Endothelial cell (in vitro differentiated cells): ENCODE data around the gene CDYL2. TPM values are rescaled to one million over a fixed set of nuclear protein-coding genes. Genes with fewer than 3 reads are reported as not detected.
"Not testable (repeated sequence)": the region's sequence is repeated elsewhere in the genome, so short reads cannot be mapped to it uniquely, and the experiment has no call there.

Experiments
- DNase-seq: peaks from one replicate; pipeline ENCODE4 v3.0.0; 2021; ENCODE audit warnings: low spot score
- H3K27ac Mint-ChIP-seq: one replicate; pipeline ENCODE4 v1.8.0; 2021; ENCODE audit warnings: mixed read lengths, inconsistent platforms; ENCODE audit not compliant: unreplicated experiment
- H3K27me3 Mint-ChIP-seq: one replicate; pipeline ENCODE4 v1.8.0; 2021; ENCODE audit warnings: mild to moderate bottlenecking, moderate library complexity, mixed read lengths, inconsistent platforms; ENCODE audit not compliant: unreplicated experiment
- H3K36me3 Mint-ChIP-seq: one replicate; pipeline ENCODE4 v1.8.0; 2021; ENCODE audit warnings: mild to moderate bottlenecking, low read depth, mixed read lengths, inconsistent platforms; ENCODE audit not compliant: unreplicated experiment
- H3K4me1 Mint-ChIP-seq: one replicate; pipeline ENCODE4 v1.8.0; 2021; ENCODE audit warnings: mild to moderate bottlenecking, mixed read lengths, inconsistent platforms; ENCODE audit not compliant: unreplicated experiment
- H3K4me3 Mint-ChIP-seq: one replicate; pipeline ENCODE4 v1.8.0; 2021; ENCODE audit warnings: mild to moderate bottlenecking, mixed read lengths, inconsistent platforms; ENCODE audit not compliant: unreplicated experiment
- H3K9me3 Mint-ChIP-seq: one replicate; pipeline ENCODE4 v1.8.0; 2021; ENCODE audit warnings: mixed read lengths, inconsistent platforms; ENCODE audit not compliant: unreplicated experiment
- CTCF ChIP-seq: fragments of 200-600 bp; sonication (generic); IDR thresholded peaks from one replicate; pipeline ENCODE4 v1.5.0; 2021; ENCODE audit warnings: antibody characterized with exemption; ENCODE audit not compliant: unreplicated experiment
- total RNA-seq: library from RNA; stranded (reverse); fragmentation: NEBNext Ultra II Directional; extraction: Animal tissue kit (Norgen Biotek cat#: 25700); gene quantifications from one replicate; pipeline ENCODE4 v1.2.1, GENCODE V29; 2021; ENCODE audit not compliant: unreplicated experiment

Gene CDYL2
- total RNA-seq, 1 donor from 2014 or later, result 26.6 TPM

GRCh38 chr16:80792031-80792430 is 12.4 kb downstream of the CDYL2 start:
- TF ChIP-seq CTCF, result no peak
- Mint-ChIP-seq H3K27me3 (no peaks in the 10 kb centered on the region), H3K9me3 (no peaks in the 10 kb centered on the region), H3K4me3 (no peak overlapping the region), H3K4me1 (peaks cover 6% of the 10 kb centered on the region), H3K36me3 (no peaks in the 10 kb centered on the region), H3K27ac (no peak overlapping the region)
- DNase-seq, result no peak

- no peak overlapping the region for H3K4me3 Mint-ChIP-seq
- no peak for DNase-seq
- H3K36me3 Mint-ChIP-seq, result no peaks in the 10 kb centered on the region
- peaks cover 1% of the 10 kb centered on the region for H3K27me3 Mint-ChIP-seq
- no peak overlapping the region for H3K27ac Mint-ChIP-seq
- no peaks in the 10 kb centered on the region for H3K9me3 Mint-ChIP-seq
- H3K4me1 Mint-ChIP-seq, result peaks cover 11% of the 10 kb centered on the region
- no peak for TF ChIP-seq CTCF
Measured at GRCh38 chr16:80791411-80791810, 13.0 kb downstream of the CDYL2 start.

- Mint-ChIP-seq H3K9me3 (no peaks in the 10 kb centered on the region), H3K4me3 (no peak overlapping the region), H3K4me1 (peaks cover 11% of the 10 kb centered on the region), H3K27me3 (peaks cover 1% of the 10 kb centered on the region), H3K36me3 (peaks cover 1% of the 10 kb centered on the region), H3K27ac (no peak overlapping the region)
- DNase-seq, result no peak
- TF ChIP-seq CTCF, result no peak
Measured at GRCh38 chr16:80790751-80791150, 13.6 kb downstream of the CDYL2 start.

- Mint-ChIP-seq H3K4me1 (peaks cover 11% of the 10 kb centered on the region), H3K9me3 (peaks cover 6% of the 10 kb centered on the region), H3K4me3 (no peak overlapping the region), H3K27ac (no peak overlapping the region), H3K27me3 (peaks cover 1% of the 10 kb centered on the region), H3K36me3 (peaks cover 16% of the 10 kb centered on the region)
- no peak for DNase-seq
- no peak for TF ChIP-seq CTCF
Measured at GRCh38 chr16:80788027-80788426, 16.4 kb downstream of the CDYL2 start.

- Mint-ChIP-seq H3K36me3 (peaks cover 16% of the 10 kb centered on the region), H3K4me1 (peaks cover 11% of the 10 kb centered on the region)
- not testable (repeated sequence) for H3K27me3 Mint-ChIP-seq, H3K27ac Mint-ChIP-seq, DNase-seq, H3K9me3 Mint-ChIP-seq, H3K4me3 Mint-ChIP-seq
Measured at GRCh38 chr16:80786561-80786960, 17.8 kb downstream of the CDYL2 start.

- Mint-ChIP-seq H3K27ac (no peak overlapping the region), H3K4me3 (peak overlapping the region; percentile 35), H3K9me3 (peaks cover 6% of the 10 kb centered on the region), H3K4me1 (peaks cover 11% of the 10 kb centered on the region), H3K36me3 (peaks cover 16% of the 10 kb centered on the region), H3K27me3 (peaks cover 1% of the 10 kb centered on the region)
- no peak for DNase-seq
- TF ChIP-seq CTCF, result no peak
Measured at GRCh38 chr16:80784951-80785350, 19.4 kb downstream of the CDYL2 start.
